Left forelimb (tissue), 1 donor: ENCODE data around the gene HYAL2.

Experiments used
- DNase-seq: peaks from one replicate; pipeline ENCODE4 v3.0.0-alpha.2; 2018; ENCODE audit warnings: low spot score

Gene HYAL2

DNA sequence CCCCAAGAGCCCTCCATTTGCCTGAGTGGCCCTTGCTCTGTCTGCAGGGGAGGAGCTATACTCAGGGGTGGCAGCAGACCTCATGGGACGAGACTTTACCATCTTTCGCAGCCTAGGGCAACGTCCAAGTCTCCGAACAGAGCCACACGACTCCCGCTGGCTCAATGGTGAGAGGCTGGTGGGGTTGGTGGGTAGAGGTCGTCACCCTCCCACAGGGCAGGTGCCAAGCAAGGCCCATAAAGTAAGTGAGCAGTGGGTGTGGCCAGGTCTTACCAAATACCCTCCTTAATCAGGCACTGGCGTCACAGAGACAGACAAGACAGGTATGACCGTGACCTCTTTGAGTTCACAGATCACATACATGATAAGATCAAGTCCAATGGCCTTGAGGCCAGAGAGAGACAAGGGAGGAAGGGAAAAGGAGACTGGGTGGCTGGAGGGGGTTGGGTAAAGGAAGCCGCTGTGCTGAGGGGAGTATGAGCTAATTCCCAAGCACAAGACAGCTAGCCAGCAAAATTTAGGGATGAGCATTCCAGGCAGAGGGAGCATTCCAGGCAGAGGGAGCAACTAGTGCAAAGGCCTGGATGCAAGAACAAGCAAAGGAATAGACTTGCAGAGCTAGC, 51.1 kb downstream of the HYAL2 start:
- no peak for DNase-seq

- no peak for DNase-seq
Measured at GRCh38 chr3:50270422-50271224, 51.9 kb downstream of the HYAL2 start.

GRCh38 chr3:50269977-50270413, 52.5 kb downstream of the HYAL2 start:
- no peak for DNase-seq

GRCh38 chr3:50269460-50269859, 53.1 kb downstream of the HYAL2 start:
- no peak for DNase-seq

DNA sequence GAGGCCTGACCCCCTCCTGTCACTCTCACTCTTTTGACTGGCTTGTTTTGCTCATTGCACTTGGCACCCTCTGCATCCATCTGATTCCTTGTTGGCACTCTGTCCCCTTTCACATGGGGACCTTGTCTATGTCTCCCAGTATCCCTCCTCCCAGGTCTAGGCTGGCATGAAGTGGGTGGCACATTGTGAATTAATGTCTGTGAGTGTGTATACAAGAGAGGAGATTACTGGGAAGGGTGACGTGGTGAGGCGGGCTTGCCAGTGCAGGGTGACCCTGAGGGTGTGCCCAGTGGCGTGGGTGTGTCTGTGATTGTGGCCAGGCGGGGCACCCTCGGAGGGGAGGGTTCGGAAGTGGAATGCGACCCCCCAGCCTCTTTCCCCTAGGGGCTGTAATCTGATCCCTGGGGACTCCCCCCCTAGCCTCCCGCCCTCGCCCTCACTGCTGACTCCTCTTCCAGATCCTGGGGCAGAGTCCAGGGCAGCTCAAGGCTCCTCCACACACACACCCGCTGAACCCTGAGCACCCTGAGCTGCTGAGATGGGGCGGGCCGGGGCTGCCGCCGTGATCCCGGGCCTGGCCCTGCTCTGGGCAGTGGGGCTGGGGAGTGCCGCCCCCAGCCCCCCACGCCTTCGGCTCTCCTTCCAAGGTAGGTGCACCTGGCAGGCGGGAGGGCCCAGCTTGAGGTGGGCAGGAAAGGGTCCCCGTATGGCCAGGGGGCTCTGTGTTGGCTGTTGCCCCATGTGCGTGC, 53.7 kb downstream of the HYAL2 start, which contains the start of gene SEMA3B:
Gene SEMA3B (plus strand): TSS at position 445 of the 749 bp plus-strand sequence. CDS start 94 bp downstream, at position 539.
- no peak for DNase-seq

GRCh38 chr3:50268276-50268675, 54.3 kb downstream of the HYAL2 start:
- DNase-seq = no peak
